H1 (cell line): Measurements from ENCODE around the gene KLHL40. TPM values are rescaled to one million over a fixed set of nuclear protein-coding genes. Genes with fewer than 3 reads are reported as not detected.

Experiments used
- ASH2L ChIP-seq: fragments of 200-600, 300-600 bp; sonication (generic); IDR thresholded peaks from one replicate; pipeline ENCODE4 v1.7.1; 2017; ENCODE audit warnings: low read length
- CBX5 ChIP-seq: fragments of 300-800, 300-1000 bp; sonication (generic); IDR thresholded peaks from 2 replicates; pipeline ENCODE4 v1.7.1; 2016; ENCODE audit warnings: antibody characterized with exemption, low read length, low read depth
- HDAC2 ChIP-seq, 2 experiments: fragments of 300-600 bp in 1 of 2; sonication (generic) in 1 of 2; IDR thresholded peaks; 2 replicates each; pipeline ENCODE4 v1.6.1; 2011 to 2012; ENCODE audit warnings: low read depth in 2 of 2, low read length in 2 of 2, mild to moderate bottlenecking in 2 of 2, moderate library complexity in 2 of 2, borderline replicate concordance in 1 of 2, inconsistent platforms in 1 of 2
- PHF8 ChIP-seq: fragments of 200-600 bp; sonication (generic); conservative IDR thresholded peaks from 2 replicates; pipeline ENCODE4 v1.7.1; 2012; ENCODE audit warnings: low read depth, mild to moderate bottlenecking, inconsistent platforms, low read length, moderate library complexity
- RXRA ChIP-seq: IDR thresholded peaks from 2 replicates; pipeline ENCODE4 v1.6.1; 2011; ENCODE audit warnings: low read depth, mild to moderate bottlenecking, low read length, moderate library complexity; ENCODE audit not compliant: insufficient read depth
- SP4 ChIP-seq: IDR thresholded peaks from 2 replicates; pipeline ENCODE4 v1.6.1; 2012; ENCODE audit warnings: low read length, inconsistent platforms
- TBP ChIP-seq: IDR thresholded peaks from 2 replicates; pipeline ENCODE4 v1.6.1; 2011; ENCODE audit warnings: low read depth, low read length, improper control_type of control experiment
- polyA plus RNA-seq, 7 experiments: library from polyadenylated mRNA; depleted of rRNA in 3 of 7; stranded (reverse) in 5 of 7; unstranded in 2 of 7; fragments of >200 nt in 5 of 7; fragments of 200-250 nt in 2 of 7; gene quantifications; 1 replicate in 5 of 7; 2 replicates in 1 of 7; 4 replicates in 1 of 7; pipeline versions ENCODE4 v1.2.1 to v1.2.3, GENCODE V29; 2011 to 2013; ENCODE audit warnings: missing spikeins in 2 of 7, mixed read lengths in 2 of 7
- total RNA-seq: library from RNA; stranded (reverse); fragmentation: NEBNext Ultra II Directional; extraction: Animal tissue kit (Norgen Biotek cat#: 25700); gene quantifications from 2 replicates; pipeline ENCODE4 v1.2.1, GENCODE V29; 2021

KLHL40 gene
- total and polyA plus RNA-seq, 2 of the 8 experiments (the other 6 are each of a cell fraction or from before 2014, with no cell fraction given) = 0.02 TPM; not detected in 1

- no peak for TF ChIP-seq TBP
- no peak for TF ChIP-seq PHF8
- no peak for TF ChIP-seq SP4
- TF ChIP-seq HDAC2 (IDR thresholded peaks at IDR 0.05; ENCODE audit: borderline replicate concordance in 1 of 2, low read depth in 2 of 2, low read length in 2 of 2) = no peak
- no peak for TF ChIP-seq CBX5
- TF ChIP-seq ASH2L = no peak
- TF ChIP-seq RXRA = no peak
Observed at GRCh38 chr3:42731476-42732195, 46.3 kb downstream of the KLHL40 start (continued).
